HG03342 (cell line): Measurements from ENCODE around the gene PPP1R7.

Experiments
- ATAC-seq: cut with Tn5 transposase; IDR thresholded peaks from one replicate; pipeline ENCODE4 v1.9.1; 2021; ENCODE audit warnings: mild to moderate bottlenecking, moderate library complexity; ENCODE audit not compliant: unreplicated experiment

The PPP1R7 gene

DNA sequence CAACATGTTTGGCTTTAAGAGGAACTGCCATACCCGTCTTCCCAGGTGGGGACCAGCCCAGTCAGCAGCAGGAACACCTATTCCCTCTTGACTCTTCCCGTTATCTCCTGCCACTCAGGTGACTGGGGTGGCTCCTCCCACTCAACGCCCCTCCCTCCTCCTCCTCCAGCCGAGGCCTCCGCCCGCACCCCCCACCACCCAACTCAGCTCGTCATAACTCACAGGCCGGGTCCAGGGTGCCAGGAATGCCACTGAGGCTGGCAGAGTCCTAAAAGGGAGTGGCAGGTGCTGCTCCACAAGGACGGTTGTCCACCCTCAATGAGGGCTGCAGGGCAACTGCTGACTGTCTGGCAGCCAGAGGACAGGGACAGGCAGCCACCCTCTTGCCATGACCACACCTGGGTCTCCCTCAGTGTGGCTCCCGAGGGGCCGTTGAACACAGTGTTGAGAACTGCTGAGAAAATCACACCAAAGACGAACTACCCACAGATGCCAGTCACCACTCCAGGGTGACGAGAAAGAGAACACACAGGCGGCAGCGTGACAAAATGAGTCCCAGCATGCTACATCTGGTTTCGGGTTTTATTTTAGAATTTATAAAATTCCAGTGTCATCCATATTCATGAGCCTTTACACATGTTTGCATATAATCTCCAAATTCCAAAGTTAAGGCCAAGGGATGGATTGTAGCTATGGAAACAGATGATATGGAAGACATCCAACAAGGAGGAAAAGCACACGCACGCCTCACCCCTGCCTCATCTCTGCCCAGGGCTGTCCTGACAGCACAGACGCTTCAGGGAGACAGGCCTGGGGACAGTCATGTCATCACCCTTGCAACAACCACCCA is 76.7 kb downstream of the PPP1R7 start:
- no peak for ATAC-seq

DNA sequence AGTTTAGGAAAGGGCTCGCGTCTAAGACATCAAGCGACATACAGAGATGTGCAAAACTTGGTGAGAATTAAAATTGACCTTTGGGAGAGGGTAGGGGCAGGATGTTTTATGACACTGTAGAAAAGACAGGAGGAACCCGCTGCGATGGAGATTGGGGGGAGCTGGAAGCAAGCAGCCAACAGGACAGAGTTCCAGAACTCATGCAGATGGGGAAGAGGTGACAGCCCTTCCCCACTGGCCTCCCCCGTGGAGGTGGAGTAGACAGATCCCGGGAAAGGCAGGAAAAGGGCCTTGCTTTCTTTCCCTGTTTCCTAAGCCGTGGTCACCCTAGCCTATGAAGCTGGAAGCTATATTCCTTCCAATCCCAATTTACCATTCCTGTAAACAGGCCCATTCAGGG is 77.3 kb downstream of the PPP1R7 start:
- no peak for ATAC-seq

DNA sequence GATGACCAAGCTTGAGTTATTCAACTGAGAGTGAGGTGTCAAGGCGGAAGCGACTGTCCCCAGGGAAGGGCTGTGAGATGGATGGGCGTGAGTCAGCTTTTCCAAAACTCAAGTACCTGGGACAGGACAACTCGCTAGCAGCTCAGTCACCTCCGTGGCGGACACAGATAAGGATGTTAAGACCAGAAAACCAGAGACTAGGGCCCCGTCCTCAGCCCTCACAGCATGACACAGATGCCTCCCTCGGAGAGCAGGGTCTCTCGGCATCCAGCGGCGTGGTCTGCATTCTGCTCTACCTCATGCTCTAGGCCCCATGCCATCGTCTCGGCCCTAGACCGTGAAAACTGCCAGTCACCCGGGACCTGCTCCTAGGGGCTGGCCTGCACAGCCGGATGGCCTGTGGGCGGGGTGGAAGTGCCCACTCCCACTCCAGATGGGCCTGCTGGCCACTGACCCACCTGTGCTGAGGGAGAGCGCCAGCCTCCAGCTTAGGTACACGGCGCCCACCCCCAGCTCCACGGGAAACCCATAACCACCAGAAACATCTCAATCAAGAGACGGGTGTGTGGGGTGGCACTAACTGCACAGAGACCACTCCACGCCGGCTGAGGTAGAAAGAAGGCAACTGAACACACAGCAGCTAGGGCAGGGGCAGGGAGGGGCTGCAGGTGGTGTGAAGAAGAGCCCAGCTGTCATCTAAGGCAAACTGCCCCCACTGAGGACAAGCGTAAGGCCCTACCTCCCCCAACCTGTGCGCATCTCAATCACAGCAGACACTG is 78.0 kb downstream of the PPP1R7 start:
- ATAC-seq, result no peak

DNA sequence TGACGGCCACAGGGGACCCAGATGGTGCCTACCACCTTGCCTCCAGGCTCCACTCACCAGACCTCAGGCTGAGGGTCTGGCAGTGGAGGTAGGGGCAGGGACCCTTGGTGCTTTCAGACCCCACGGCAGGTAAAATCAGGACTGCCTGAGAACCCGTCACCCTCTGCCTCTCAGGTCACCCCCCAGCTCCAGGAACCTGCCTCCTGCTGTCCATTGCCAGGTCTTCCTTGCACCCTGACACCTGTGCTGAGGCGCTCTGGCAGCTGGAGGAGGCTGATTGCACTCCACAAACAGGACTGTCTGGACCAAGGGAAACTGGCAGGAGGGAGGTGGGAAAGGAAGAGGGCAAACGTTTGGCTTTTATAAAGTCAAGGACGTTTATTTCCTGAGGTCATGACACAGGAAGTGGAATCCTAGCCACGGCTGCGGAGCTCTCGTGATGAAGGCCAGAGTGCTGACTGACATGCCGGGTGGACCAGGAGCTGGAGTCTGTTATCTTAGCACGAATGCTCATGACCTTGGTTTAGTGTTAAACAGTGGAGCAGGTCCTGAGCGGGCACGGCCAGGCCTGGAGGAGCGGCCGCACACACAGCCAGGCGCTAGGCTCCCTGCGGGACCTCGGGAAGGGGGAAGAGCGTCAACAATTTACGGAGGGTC is 78.7 kb downstream of the PPP1R7 start:
- ATAC-seq, result no peak

DNA sequence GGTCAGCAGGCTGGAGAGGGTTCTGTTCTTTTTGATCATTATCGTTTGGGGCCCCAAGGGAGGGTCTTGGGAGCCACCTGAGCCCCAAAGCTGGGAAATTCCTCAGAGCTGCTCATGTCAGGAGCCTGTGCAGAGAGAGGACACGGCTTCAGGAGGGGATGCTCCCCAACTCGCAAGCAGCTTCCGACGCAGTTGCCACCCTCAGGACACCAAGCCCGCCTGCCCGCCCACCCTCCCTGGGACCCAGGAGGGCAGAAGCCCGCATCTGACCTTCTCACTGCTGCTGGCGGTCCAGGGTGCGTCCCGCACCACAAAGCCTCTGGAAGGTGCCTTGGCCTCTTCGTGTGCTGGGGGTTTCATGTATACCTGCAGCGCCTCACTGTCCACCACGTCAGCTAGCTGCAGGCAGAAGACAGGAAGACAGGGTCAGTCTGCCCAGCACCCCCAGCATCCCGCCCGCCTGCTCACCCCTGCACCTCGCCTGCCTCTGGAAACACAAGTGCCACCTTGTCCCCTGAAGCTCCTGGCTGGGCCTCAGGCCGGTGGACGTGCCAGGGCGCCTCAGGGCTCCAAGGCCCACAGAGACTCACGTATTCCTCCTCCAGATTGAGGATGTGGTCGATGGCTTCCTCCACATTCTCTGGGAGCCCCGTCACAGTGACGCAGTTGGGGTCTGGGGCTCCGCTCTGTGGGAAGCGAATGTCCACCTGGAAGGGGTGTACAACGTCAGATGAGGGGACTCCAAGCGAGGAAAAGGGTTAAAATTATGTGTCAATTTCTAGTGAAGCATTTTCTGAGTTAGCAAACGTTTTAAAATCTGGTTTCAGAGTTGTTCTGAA is 79.5 kb downstream of the PPP1R7 start:
- no peak for ATAC-seq

DNA sequence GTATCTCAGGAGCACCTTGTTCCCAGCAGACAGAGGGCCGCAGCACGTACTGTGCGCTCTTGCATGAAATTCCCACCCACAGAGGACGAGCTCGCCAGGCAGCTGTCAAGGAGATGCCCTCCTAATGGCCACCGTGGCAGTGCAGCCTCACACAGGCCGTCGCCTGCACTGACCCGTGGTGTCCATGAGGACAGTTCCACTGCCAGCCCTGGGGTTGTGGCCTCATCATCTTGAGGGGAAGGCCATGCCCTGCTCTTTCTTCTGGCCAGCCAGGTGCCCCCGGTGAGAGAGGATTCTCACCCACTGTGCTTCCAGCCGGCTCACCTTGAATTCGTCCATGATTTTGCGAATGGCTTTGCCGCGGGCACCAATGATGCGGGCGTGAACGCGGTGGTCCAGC is 80.2 kb downstream of the PPP1R7 start:
- ATAC-seq, result no peak

DNA sequence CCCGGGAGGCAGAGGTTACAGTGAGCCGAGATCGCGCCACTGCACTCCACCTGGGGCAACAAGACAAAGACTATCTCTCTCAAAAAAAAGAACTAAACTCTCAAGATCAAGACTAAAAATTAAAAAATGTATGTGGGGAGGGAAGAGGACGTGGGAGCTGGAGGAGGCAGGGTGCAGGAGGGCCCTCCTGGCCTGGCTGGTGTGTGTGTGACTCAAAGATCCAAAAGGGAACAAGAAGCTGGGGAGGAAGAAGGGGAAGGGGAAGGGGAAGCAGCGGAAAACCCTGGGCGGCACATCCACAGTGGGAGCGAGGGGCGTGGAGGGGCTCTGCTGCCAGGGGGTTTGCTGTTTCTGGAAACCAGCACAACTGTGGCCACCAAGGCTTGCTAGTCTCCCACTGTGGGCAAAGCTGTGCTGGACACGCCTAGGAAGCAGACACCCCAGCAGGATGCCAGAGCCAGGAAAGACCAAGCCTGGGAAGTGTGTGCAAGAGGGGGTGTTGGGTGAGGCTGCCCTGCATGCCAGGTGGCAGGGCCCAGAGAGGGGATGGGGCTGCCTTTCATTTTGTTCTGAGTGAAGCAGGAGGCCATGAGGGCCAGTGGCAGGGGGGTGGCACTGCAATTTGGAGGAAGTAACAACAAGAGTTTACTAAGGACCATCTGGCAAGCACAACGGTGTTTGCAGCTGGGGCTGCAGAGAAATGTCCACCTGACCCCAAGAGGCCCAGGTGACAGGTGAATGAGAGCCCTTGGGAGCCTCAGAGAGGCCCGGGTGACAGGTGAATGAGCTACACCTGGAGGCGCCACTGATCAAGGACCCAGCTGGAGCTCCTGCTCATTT is 82.7 kb downstream of the PPP1R7 start:
- no peak for ATAC-seq
